IMR-90 (cell line): ENCODE data around the gene ERCC3.

Source experiments
- BHLHE40 ChIP-seq: fragments of 150-350 bp; IDR thresholded peaks from 2 replicates; pipeline ENCODE4 v1.6.1; 2016; ENCODE audit warnings: mild to moderate bottlenecking, low read depth, low read length
- CEBPB ChIP-seq: IDR thresholded peaks from 2 replicates; pipeline ENCODE4 v1.6.1; 2012; ENCODE audit warnings: low read depth, low read length, improper control_type of control experiment
- CTCF ChIP-seq: conservative IDR thresholded peaks from 2 replicates; pipeline ENCODE4 v1.5.1; 2012; ENCODE audit warnings: mild to moderate bottlenecking, low read depth, low read length, improper control_type of control experiment
- FOS ChIP-seq: fragments of 150-350 bp; IDR thresholded peaks from 2 replicates; pipeline ENCODE4 v1.6.1; 2016; ENCODE audit warnings: low read depth, low read length
- MAFK ChIP-seq: IDR thresholded peaks from 2 replicates; pipeline ENCODE4 v1.6.1; 2012; ENCODE audit warnings: low read depth, low read length, improper control_type of control experiment
- MAZ ChIP-seq: IDR thresholded peaks from 2 replicates; pipeline ENCODE4 v1.6.1; 2012; ENCODE audit warnings: low read depth, mild to moderate bottlenecking, low read length, improper control_type of control experiment, moderate library complexity, borderline replicate concordance
- MXI1 ChIP-seq: IDR thresholded peaks from 2 replicates; pipeline ENCODE4 v1.6.1; 2012; ENCODE audit warnings: low read depth, mild to moderate bottlenecking, low read length, moderate library complexity, borderline replicate concordance
- POLR2A ChIP-seq: IDR thresholded peaks from 2 replicates; pipeline ENCODE4 v1.6.1; 2012; ENCODE audit warnings: mild to moderate bottlenecking, low read depth, low read length
- RAD21 ChIP-seq: IDR thresholded peaks from 2 replicates; pipeline ENCODE4 v1.6.1; 2012; ENCODE audit warnings: low read length, improper control_type of control experiment
- RFX5 ChIP-seq: IDR thresholded peaks from 2 replicates; pipeline ENCODE4 v1.8.0; 2012; ENCODE audit warnings: low read depth, mild to moderate bottlenecking, low read length, moderate library complexity
- SMC3 ChIP-seq: fragments of 150-350 bp; IDR thresholded peaks from 2 replicates; pipeline ENCODE4 v1.6.1; 2016; ENCODE audit warnings: low read depth, mild to moderate bottlenecking, antibody characterized with exemption, low read length, moderate library complexity
- USF2 ChIP-seq: fragments of 150-350 bp; IDR thresholded peaks from 2 replicates; pipeline ENCODE4 v1.6.1; 2017; ENCODE audit warnings: mild to moderate bottlenecking, antibody characterized with exemption, low read length, low read depth

- TF ChIP-seq FOS: no peak
- no peak for TF ChIP-seq CTCF
- TF ChIP-seq RFX5: no peak
- TF ChIP-seq POLR2A: no peak
- no peak for TF ChIP-seq SMC3
- no peak for TF ChIP-seq CEBPB
- no peak for TF ChIP-seq MAFK
- TF ChIP-seq MAZ: no peak
- TF ChIP-seq BHLHE40: no peak
- no peak for TF ChIP-seq USF2
- TF ChIP-seq MXI1: no peak
- no peak for TF ChIP-seq RAD21
Observed at GRCh38 chr2:127270663-127271062, 23.3 kb downstream of the ERCC3 start.
